ENCODE measurements around the gene CELF6. TPM values are rescaled to one million over a fixed set of nuclear protein-coding genes. Genes with fewer than 3 reads are reported as not detected.
A peak's percentile ranks its signal among the peaks of the same experiment; 100 is the strongest.

Gene CELF6
- total RNA-seq, 1 donor from 2014 or later: 0.86 TPM

- Mint-ChIP-seq H3K4me1 (ENCODE audit: unreplicated experiment) (no peaks in the 10 kb centered on the region), H3K27ac (ENCODE audit: unreplicated experiment) (no peak overlapping the region), H3K9me3 (ENCODE audit: unreplicated experiment) (no peaks in the 10 kb centered on the region), H3K27me3 (ENCODE audit: unreplicated experiment) (peaks cover 31% of the 10 kb centered on the region), H3K4me3 (ENCODE audit: unreplicated experiment) (no peak overlapping the region), H3K36me3 (ENCODE audit: unreplicated experiment) (no peaks in the 10 kb centered on the region)
- no peak for TF ChIP-seq CTCF (IDR thresholded peaks at IDR 0.05)
- peak; percentile 27 for DNase-seq (ENCODE audit: extremely low spot score, unreplicated experiment)
These were observed 6.5 kb downstream of the CELF6 start for GRCh38 chr15:72313448-72313840.

GRCh38 chr15:72312605-72313447 is 7.1 kb downstream of the CELF6 start:
- no peaks in the 10 kb centered on the region for H3K9me3 Mint-ChIP-seq (ENCODE audit: unreplicated experiment)
- TF ChIP-seq CTCF (IDR thresholded peaks at IDR 0.05): peak; percentile 72
- no peak overlapping the region for H3K4me3 Mint-ChIP-seq (ENCODE audit: unreplicated experiment)
- H3K27ac Mint-ChIP-seq (ENCODE audit: unreplicated experiment): no peak overlapping the region
- H3K4me1 Mint-ChIP-seq (ENCODE audit: unreplicated experiment): no peaks in the 10 kb centered on the region
- DNase-seq (ENCODE audit: extremely low spot score, unreplicated experiment): peak; percentile 88
- peaks cover 26% of the 10 kb centered on the region for H3K27me3 Mint-ChIP-seq (ENCODE audit: unreplicated experiment)
- H3K36me3 Mint-ChIP-seq (ENCODE audit: unreplicated experiment): no peaks in the 10 kb centered on the region

GRCh38 chr15:72307026-72307425 is 12.9 kb downstream of the CELF6 start:
- Mint-ChIP-seq H3K27me3 (ENCODE audit: unreplicated experiment) (peaks cover 34% of the 10 kb centered on the region), H3K27ac (ENCODE audit: unreplicated experiment) (no peak overlapping the region), H3K4me1 (ENCODE audit: unreplicated experiment) (peaks cover 7% of the 10 kb centered on the region), H3K36me3 (ENCODE audit: unreplicated experiment) (no peaks in the 10 kb centered on the region), H3K4me3 (ENCODE audit: unreplicated experiment) (no peak overlapping the region), H3K9me3 (ENCODE audit: unreplicated experiment) (no peaks in the 10 kb centered on the region)
- no peak for TF ChIP-seq CTCF (IDR thresholded peaks at IDR 0.05)
- DNase-seq (ENCODE audit: extremely low spot score, unreplicated experiment): no peak

- H3K36me3 Mint-ChIP-seq (ENCODE audit: unreplicated experiment): no peaks in the 10 kb centered on the region
- H3K9me3 Mint-ChIP-seq (ENCODE audit: unreplicated experiment): no peaks in the 10 kb centered on the region
- no peak for TF ChIP-seq CTCF (IDR thresholded peaks at IDR 0.05)
- peaks cover 7% of the 10 kb centered on the region for H3K4me1 Mint-ChIP-seq (ENCODE audit: unreplicated experiment)
- H3K27ac Mint-ChIP-seq (ENCODE audit: unreplicated experiment): no peak overlapping the region
- DNase-seq (ENCODE audit: extremely low spot score, unreplicated experiment): no peak
- no peak overlapping the region for H3K4me3 Mint-ChIP-seq (ENCODE audit: unreplicated experiment)
- H3K27me3 Mint-ChIP-seq (ENCODE audit: unreplicated experiment): peaks cover 32% of the 10 kb centered on the region
These were observed 13.7 kb downstream of the CELF6 start for GRCh38 chr15:72306211-72306785.

GRCh38 chr15:72304596-72304995 is 15.4 kb downstream of the CELF6 start:
- TF ChIP-seq CTCF (IDR thresholded peaks at IDR 0.05): no peak
- Mint-ChIP-seq H3K27me3 (ENCODE audit: unreplicated experiment) (peaks cover 23% of the 10 kb centered on the region), H3K9me3 (ENCODE audit: unreplicated experiment) (no peaks in the 10 kb centered on the region), H3K4me1 (ENCODE audit: unreplicated experiment) (peaks cover 7% of the 10 kb centered on the region), H3K4me3 (ENCODE audit: unreplicated experiment) (no peak overlapping the region), H3K27ac (ENCODE audit: unreplicated experiment) (no peak overlapping the region), H3K36me3 (ENCODE audit: unreplicated experiment) (no peaks in the 10 kb centered on the region)
- DNase-seq (ENCODE audit: extremely low spot score, unreplicated experiment): no peak

Data from osteocyte (in vitro differentiated cells).